Fibroblast of gingiva (primary cell): ENCODE measurements around the gene ABCB10.
"Not testable (repeated sequence)": the region's sequence is repeated elsewhere in the genome, so short reads cannot be mapped to it uniquely, and the experiment has no call there.

ENCODE experiments used
- DNase-seq: peaks from one replicate; pipeline ENCODE4 v3.0.0-alpha.2; 2011; ENCODE audit warnings: low read depth

ABCB10 gene

DNA sequence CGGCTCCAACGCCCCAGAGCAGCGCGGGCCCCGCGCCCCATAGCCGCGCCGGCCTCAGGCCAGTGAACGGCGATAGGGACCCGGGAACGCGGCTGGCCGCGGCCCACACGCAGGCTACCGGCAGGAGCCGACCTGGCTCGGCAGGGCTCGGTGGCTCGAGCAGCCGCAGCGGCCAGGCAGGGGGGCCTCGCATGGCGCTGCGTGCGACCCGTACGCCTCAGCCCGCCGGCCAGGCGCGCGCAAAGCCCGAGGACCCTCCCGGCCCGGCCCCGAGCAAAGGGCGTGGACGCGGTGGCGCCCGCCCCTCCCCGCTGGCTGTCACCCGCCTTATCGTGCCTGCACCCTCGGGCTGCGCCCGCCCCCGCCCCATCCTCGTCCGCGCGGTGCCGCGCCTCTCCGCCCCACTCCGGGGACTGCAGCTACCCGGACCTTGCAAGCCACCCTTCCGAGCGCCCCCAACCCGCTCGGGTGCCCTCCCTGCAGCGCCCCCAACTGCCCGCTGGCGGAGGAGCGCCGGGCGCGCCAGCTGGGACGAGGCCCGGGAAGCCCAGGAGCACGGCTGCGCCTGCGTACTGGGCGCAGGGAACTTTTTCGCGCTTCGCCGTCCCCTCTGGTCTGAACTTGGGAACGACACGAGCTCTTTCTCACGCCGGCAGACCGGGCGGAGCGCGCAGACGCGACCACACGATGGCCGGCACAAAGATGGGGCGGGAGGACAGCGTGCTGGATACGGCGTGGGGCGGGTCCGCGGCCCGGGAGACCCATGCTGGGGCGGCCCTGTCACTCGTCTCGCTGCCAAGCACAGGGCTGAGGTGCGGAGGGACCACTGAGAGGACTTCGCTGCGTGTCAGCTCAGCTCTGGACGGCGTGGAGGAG is at the start of gene ABCB10:
Gene ABCB10 (minus strand): TSS at position 248 of the 876 bp plus-strand sequence. CDS start 55 bp downstream, at position 193.
- DNase-seq, result peak; percentile 96

DNA sequence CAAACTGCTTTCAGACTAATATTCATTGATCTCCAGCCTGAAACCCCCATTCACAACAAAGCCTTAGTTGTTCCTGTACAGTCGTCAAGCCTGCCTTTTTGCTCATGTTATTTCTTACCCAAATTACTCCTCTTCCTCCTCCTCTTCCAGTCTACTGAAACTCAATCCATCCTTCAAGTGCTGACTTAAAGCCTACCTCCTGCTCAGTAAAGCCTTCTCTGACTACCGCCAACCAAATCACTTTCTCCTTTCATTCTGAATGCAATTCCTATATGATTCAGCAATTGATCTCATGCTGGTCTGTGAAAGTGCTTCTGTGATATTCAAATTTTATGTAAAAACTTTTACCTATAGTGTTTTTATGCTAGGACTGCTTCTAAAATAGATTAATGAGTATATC is 48.9 kb upstream of the ABCB10 start:
- no peak for DNase-seq

DNA sequence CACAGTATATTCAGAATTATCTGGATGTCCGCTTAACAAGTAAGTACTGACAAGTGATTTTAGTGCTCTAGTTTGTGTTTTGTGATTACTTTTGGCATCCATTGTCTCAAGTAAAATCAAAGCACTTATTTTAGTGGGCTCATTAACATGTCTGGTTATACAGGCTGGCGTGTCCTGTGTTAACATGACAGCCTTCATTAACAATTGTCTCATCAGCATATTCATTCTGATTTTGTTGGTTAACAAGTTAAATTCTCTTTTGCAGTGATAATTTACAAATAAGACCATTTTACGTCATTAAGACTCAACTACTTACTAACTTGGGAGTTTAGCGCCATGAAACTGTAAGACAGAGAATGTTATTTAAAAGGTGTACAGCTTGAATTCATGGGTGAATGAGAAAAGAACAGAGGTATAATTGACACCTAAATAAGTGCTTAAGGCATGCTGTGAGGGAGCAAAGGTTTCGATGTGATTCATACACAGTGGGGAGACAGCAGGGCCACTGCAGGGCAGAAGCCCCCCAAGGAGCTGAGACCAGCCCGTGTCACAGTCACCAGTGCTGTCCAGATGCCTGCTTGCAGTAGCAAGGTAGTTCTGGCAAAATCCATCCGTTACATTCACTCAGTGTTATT is 45.0 kb upstream of the ABCB10 start:
- no peak for DNase-seq

DNA sequence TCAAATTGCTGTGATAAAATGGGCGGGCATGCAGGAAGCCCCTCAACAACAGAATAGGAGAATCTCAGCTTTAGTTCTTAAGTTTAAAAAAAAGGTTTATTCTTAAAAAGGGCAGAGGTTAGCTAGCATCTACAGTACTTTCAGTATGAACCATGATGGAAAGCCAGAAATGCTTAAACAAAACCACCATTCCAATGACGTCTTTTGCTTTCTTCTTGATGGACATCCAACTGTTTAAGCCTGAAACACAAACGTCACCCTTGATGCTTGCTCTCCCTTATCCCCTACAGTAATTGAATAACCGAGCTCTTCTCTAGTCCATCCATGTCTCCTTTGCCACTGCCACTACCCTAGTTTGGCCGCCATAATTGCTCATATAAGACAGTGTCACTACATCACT is 41.7 kb upstream of the ABCB10 start:
- no peak for DNase-seq

DNA sequence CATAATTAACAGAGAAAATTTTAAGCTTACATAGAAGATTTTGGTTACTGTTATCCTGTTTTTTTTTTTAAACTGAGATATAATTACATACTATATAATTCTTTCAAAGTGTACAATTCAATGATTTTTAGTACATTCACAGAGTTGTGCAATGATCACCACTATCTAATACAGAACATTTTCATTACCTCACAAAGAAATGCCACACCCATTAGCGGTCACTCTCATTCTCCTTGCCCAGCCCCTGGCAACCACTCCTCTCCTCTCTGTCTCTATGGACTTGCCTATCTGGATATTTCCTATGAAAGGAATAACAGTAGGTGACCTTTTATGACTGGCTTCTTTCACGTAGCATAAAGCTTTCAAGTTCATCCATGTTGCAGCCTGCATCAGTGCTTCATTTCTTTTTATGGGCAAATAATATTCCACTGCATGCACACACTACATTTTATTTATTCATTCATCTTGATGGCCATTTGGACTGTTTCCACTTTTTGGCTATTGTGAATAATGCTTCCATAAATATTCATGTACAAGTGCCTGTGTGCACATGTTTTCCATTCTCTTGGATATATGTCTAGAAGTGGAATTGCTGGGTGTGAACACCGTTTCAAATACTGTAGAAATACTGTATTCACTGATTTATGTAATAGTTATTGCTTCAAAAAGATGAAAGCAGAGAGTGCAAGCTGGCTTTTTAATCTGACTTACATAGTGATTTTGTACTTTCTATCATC is 40.9 kb upstream of the ABCB10 start:
- no peak for DNase-seq

DNA sequence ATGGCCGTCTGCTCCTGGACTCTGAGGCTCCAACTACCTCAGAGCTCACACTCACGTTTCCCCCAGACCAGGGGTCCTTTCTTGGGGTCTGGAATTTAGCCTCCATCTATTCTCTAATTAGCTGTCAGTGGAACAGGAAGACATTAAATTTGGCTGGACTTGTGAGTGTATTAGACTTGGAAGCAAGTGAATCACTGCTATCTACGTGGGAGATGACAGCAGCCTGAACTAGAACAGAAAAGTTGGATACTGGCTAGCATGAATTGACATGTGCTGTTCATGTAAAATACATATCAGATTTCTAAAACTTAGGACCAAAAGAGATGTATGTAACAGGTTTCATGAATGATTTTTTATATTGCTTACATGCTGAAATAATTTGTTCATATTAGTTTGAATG is 39.4 kb upstream of the ABCB10 start:
- peak; percentile 22 for DNase-seq

DNA sequence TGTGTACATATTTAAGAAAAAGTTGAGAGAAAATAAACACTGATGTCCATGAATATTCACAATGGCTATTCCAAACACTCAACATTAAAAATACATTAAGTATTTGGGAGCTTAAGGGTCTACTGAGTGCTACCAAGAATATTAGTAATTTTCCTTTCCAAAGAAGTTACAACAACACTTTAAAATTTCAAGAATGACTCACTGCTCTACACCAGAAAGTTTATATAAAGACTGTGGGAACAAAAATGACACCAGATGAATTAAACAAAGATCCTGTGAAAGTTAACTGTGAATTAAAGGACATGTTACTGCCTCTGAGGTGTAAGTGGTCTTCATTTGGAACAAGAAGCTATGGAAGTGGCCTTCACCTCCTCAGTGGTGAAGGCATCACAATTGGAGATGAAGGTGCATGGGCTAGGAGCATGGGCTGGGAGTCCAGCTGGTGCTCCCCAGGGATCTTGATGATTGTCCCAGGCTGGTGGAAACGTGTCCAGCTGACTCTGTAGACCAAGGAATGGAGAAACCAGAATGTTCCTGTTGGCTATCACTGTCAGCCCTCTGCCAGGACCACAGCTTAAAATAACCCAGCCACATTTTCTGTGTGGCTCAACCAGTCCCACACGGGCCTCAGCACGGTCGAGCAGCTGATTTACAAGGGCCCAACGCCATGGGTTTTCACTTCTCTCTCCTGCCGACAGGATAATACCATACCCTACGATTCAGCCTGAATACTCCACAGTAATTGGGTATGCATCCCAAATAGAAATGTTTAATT is 38.6 kb upstream of the ABCB10 start:
- DNase-seq, result peak; percentile 85

DNA sequence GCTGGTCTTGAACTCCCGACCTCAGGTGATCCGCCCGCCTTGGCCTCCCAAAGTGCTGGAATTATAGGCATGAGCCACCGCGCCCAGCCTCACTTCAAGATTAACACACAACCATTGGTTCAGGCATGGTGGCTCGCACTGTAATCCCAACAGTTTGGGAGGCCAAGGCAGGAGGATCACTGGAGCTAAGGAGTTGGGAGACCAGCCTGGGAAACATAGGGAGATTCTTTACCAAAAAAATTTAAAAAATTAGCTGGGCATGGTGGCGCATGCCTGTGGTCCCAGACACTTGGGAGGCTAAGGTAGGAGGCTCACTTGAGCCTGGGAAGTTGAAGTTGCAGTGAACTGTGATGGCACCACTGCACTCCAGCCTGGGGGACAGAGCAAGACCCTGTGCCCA is 37.4 kb upstream of the ABCB10 start:
- DNase-seq, result not testable (repeated sequence)

DNA sequence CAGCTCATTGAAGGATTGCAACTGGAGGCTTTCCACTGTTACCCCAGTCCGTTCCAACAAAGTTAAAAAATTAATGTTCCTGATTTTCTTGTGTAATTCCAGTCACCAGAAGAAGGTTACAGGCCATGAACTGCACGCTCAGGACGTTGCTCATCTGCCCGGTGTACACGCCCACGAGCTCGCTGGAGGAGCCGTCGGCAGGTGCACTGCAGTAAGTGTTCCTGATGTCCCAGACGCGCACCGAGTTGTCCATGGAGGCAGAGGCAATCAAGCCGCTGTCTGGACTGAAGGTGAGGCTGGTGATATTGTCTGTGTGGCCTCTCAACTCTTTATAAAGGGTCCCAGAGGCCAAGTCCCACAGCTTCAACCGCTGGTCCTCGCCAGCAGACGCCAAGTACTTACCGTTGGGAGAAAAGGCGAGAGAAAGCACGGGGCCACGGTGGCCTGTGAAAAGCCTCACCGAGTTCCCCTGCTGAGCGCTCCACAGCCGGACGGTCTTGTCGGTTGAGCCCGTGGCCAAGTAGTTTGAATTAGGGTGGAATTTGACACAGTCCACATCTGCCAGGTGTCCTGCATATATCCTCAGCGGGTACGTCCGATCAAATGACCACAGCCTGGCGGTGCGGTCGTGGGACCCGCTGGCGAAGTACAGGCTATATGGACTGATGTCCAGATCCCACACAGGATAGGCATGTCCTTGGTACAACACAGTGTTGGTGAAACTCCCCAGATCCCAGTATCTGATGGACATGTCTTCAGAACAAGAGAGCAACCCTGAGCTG is 35.9 kb upstream of the ABCB10 start:
- DNase-seq, result no peak

DNA sequence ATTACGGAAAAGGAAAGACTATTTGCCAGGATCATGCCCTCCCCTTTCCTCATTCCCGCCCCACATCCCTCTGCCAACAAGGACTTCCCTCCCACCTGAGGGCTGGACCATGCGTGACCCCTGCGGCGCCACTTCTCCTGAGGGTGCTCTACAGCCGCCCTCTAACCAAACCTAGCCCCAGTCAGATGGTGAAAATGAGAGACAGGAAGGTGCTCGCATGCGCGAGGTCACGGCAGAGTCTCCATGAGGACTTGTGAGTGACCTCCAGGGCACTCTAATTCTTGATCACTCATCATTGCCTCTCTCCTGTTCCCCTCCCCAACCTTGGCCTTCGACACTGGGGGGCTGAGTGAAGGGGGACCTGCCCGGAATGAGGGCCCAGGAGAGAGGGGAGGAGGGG is 35.3 kb upstream of the ABCB10 start:
- no peak for DNase-seq

DNA sequence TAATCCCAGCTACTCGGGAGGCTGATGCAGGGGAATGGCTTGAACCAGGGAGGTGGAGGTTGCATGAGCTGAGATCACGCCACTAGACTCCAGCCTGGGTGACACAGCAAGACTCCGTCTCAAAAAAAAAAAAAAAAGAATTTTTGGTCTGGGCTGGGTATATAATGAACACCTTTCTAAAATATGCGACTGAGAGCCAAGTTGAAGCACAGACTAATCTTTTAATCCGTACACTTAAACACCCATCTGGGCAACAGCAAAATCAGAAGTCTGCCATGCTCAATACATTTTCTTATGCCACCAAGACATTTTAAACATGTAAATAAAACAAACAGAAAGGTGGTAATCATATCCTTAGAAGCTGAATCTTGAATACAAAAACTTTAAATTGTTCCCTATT is 31.6 kb upstream of the ABCB10 start:
- no peak for DNase-seq

DNA sequence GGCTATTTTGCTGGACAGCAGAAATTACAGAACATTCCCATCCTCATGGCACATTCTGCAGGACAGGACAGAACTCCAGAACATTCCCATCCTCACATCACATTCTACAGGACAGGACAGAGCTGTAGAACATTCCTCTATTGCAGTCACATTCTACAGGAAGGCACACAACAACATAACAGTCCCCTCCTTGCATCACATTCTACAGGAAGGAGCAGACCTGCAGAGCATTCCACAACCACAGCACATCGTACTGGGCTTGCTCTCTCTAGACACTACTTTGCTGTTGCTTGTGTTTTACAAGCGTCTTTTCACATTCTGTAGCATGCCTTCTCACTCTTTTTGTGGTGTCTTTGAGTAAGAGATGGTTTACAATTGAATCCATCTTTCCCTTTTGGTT is 26.8 kb upstream of the ABCB10 start:
- no peak for DNase-seq

DNA sequence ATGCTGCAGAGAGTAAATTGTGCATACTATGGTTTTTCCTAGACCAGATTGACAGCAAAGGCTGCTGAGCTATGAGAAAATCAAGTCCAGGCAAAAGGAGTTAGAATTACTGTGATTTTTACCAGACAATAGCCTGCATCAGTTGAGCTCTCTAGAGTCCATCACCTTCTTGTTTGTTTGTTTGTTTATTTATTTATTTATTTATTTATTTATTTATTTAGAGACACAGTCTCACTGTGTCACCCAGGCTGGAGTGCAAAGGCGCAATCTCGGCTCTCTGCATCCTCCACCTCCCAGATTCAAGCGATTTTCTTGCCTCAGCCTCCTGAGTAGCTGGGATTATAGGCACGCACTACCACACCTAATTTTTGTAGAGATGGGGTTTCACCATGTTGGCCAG is 24.2 kb upstream of the ABCB10 start:
- DNase-seq, result no peak

DNA sequence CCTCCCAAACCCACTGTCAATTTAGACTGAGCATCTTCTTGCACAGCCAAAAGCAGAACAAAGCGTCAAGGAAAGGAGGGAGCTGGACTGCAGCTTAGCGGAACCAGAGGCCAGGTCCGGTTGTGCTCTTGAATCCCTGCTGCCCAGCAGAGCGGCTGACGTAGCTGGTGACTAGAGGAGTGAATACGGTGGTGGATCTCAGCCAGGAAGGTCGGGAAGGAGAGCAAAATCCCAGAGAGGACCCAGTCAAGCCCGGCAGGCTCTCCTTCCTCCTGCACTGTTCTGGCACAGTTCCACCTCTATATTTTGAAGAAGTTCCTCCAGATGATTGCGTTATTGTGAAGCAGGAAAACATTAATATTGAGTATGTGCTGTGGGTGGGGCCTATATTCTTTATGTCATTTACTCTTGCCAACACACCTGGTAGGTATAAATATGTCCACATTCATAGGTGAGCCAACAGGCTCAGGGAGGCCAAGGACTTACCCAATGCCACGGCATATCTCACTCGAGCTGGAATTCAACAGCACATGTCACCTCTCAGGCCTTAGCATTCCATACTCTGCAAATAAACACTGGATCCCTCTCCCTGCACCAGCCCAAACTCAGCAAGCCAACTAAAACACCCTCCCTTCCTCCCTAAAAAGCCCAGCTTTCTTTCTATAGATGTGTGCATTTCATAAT is 23.6 kb upstream of the ABCB10 start:
- DNase-seq, result no peak

DNA sequence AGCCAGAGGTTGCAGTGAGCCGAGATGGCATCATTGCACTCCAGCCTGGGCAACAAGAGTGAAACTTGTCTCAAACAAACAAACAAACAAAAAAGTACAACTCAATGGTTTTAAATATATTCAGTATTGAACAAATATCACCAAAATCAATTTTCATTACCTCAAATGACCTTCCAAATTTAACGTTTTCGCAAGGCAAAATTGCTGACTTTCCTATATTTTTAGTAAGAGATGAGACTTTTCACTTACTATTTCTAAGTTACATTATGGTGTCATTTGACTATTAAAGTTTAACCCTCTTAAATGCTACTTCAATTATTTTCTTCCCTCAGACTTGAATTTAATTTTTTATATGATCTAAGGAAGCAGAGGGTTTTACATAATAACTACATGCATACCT is 23.0 kb upstream of the ABCB10 start:
- no peak for DNase-seq

DNA sequence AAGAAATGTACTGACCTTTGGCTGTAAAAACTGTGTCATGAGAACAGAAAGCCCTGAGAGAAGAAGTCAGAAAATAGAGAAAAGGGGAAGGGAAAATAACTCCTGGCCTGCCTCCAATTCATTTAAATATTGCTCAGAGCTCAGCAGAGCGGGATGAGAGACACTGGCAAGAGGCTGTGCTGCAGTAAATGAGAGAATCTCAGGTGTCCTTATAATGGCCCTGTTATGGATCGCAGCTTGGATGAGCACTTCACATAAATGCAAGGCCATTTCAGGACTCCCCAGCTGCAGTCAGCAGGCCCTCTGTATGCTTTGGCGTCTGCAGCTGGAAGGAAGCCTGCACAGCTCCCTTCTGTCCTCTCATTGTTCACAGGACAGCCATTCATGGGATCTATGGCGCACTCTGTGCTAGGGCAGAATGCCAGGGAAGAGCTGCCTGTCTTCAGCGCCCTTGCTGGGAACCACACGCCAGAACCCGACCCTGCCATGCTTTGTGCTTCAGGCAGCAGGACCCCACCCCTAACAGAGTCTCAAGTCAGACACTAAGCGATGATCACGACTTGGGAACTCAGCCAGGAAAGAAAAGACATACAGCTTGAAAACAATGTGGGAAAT is 20.7 kb upstream of the ABCB10 start:
- peak; percentile 10 for DNase-seq

DNA sequence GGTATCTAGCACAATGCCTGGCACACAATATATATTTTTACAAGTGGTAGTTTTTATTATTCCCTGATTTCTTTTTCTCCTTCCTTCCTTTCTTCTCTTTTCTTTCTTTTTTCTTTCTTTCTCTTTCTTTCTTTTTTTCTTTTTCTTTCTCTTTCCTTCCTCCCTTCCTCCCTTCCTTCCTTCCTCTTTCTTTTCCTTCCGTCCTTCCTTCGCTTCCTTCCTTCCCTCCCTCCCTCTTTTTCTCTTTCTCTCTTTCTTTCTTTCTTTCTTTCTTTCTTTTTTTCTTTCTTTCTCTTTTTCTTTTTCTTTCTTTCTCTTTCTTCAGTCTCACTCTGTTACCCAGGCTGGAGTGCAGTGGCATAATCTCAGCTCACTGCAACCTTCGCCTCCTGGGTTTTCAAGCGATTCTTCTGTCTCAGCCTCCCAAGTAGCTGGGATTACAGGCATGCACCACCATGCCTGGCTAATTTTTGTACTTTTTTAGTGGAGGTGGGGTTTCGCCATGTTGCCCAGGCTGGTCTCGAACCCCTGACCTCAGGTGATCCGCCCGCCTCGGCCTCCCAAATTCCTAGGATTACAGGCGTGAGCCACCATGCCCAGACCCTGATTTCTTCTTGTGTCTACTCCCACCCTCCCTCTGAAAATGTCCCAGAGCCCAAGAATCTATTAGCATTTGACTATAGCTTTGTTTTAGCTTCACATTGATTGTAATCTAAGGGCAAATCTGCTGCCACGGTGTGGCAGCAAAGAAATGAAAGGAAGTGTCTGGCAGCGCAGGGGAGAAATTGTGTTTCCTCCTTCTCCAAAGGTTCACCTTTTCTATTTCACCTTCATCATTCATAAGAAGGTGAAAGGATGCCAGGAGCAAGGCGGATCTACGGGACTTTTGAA is 19.9 kb upstream of the ABCB10 start:
- DNase-seq, result no peak

DNA sequence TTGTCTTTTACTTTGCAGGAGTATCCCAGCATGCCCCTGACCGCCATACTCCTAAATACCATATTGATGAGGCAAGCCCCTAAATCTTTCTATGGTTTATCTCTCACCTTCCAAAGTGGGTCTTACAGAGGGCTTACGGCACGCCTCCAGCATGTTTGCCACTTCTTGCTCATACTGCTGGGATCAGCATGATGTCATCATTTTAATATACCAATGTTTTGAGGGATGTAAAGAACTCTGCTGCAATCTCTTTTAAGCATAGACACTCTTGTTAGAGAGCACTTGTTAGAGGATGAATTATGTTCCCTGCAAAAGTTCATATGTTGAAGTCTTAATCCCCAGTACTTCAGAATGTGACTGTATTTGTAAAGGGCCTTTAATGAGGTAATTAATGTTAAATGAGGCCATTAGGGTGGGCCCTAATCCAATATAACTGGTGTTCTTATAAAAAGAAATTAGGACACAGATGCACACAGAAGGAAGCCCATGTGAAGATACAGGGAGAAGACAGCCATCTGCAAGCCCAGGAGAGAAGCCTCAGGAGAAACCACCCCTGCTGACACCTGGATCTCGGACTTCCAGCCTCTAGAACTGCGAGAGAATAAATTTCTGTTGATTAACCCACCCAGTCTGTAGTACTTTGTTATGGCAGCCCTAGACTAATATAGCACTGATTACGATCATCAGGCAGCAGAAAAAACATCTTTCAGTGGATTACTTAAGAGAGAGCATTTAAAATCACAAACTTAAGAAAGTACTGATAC is 16.4 kb upstream of the ABCB10 start:
- no peak for DNase-seq
